ENCODE data around the gene DRC3.

The DRC3 gene

GRCh38 chr17:17972126-17972951 is at the start of gene DRC3, which contains the start of gene TOM1L2:
TSS of gene DRC3 (plus strand) at chr17:17972862. CDS start at chr17:17977599, 4,737 bp downstream.
TSS of gene TOM1L2 (minus strand) at chr17:17972400. CDS start at chr17:17972313, 87 bp downstream.
- H3K27ac Mint-ChIP-seq (ENCODE audit: low read depth), result peak within 1 kb of the TSS; percentile 98
- peak; percentile 92 for ATAC-seq (replicated peaks; ENCODE audit: extremely low read depth, poor library complexity, severe bottlenecking)
- H3K4me3 Mint-ChIP-seq, result peak within 1 kb of the TSS; percentile 97
- H3K36me3 Mint-ChIP-seq (ENCODE audit: insufficient read depth), result peaks cover 9% of the 10 kb centered on the region
- peak; percentile 97 to 100 for DNase-seq (ENCODE audit: low spot score in 2 of 2)
- H3K27me3 Mint-ChIP-seq, result no peaks in the 10 kb centered on the region
- H3K4me1 Mint-ChIP-seq, result peaks cover 34% of the 10 kb centered on the region
- H3K9me3 Mint-ChIP-seq, result no peaks in the 10 kb centered on the region

DNA sequence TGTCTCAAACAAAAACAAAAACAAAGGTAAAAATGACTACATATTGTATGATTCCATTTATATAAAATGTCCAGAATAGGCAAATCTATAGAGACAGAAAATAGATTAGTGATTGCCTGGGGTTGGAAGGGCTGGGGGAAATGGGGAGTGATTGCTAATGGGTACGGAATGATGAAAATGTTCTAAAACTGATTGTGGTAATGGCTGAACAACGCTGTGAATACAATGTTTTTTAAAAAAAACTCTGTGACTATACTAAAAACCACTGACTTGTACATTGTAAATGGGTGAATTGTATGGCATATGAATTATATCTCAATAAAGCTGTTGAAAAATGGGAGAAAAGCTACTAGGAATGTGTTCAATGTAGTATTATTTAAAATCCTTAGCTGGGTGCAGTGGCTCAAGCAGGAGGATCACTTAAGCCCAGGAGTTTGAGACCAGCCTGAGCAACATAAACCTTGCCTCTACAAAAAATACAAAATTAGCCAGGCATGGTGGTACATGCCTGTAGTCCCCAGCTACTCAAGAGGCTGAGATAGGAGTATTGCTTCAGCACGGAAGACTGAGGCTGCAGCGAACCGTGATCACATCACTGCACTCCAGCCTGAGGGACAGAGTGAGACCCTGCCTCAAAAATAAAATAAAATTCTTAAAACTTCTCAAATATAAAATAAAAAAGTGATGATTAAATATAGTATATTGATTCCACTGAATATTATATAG is 48.4 kb upstream of the DRC3 start:
- no peaks in the 10 kb centered on the region for H3K9me3 Mint-ChIP-seq
- no peak for DNase-seq (ENCODE audit: low spot score in 2 of 2)
- H3K27me3 Mint-ChIP-seq, result no peaks in the 10 kb centered on the region
- no peak for ATAC-seq (replicated peaks; ENCODE audit: extremely low read depth, poor library complexity, severe bottlenecking)
- H3K4me1 Mint-ChIP-seq, result peaks cover 25% of the 10 kb centered on the region
- H3K36me3 Mint-ChIP-seq (ENCODE audit: insufficient read depth), result no peaks in the 10 kb centered on the region
- H3K4me3 Mint-ChIP-seq, result no peak overlapping the region
- H3K27ac Mint-ChIP-seq (ENCODE audit: low read depth), result no peak overlapping the region

GRCh38 chr17:17924857-17925250 is 47.8 kb upstream of the DRC3 start:
- peaks cover 29% of the 10 kb centered on the region for H3K4me1 Mint-ChIP-seq
- peak overlapping the region; percentile 11 for H3K27ac Mint-ChIP-seq (ENCODE audit: low read depth)
- no peaks in the 10 kb centered on the region for H3K9me3 Mint-ChIP-seq
- no peak overlapping the region for H3K4me3 Mint-ChIP-seq
- no peak for ATAC-seq (replicated peaks; ENCODE audit: extremely low read depth, poor library complexity, severe bottlenecking)
- H3K36me3 Mint-ChIP-seq (ENCODE audit: insufficient read depth), result no peaks in the 10 kb centered on the region
- no peak for DNase-seq (ENCODE audit: low spot score in 2 of 2)
- H3K27me3 Mint-ChIP-seq, result no peaks in the 10 kb centered on the region

GRCh38 chr17:17926036-17926435 is 46.6 kb upstream of the DRC3 start:
- peaks cover 29% of the 10 kb centered on the region for H3K4me1 Mint-ChIP-seq
- H3K27me3 Mint-ChIP-seq, result no peaks in the 10 kb centered on the region
- no peaks in the 10 kb centered on the region for H3K9me3 Mint-ChIP-seq
- no peak overlapping the region for H3K4me3 Mint-ChIP-seq
- no peak overlapping the region for H3K27ac Mint-ChIP-seq (ENCODE audit: low read depth)
- ATAC-seq (replicated peaks; ENCODE audit: extremely low read depth, poor library complexity, severe bottlenecking) (no peak), DNase-seq (ENCODE audit: low spot score in 2 of 2) (no peak)
- H3K36me3 Mint-ChIP-seq (ENCODE audit: insufficient read depth), result no peaks in the 10 kb centered on the region

DNA sequence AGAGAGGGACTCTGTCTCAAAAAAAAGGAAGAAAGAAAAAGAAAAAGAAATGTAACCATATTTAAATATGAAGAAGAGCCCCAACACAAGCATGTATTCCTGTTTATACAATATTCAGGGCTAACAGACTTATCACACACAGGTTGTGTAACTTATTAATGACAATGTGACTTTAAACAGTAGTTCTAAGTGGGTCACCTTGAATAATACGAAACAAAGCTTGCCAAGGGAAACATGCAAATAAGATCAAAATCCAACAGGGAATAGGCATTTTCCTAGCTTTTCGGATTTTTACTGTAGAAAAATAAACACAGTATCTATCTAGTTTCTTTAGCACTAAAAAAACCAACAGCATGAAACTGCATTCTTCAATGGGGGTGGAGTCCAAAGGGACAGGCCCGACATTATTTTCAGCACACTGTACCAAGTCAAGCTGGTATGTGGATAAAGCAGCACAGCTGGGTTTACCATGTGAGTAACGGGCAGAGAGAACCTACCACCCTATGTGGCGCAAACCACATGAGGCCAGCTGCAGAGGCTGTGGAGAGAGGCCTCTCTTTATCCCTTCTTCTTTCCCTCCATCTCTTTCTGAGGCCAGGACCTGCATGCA is 45.7 kb upstream of the DRC3 start:
- no peak for ATAC-seq (replicated peaks; ENCODE audit: extremely low read depth, poor library complexity, severe bottlenecking)
- Mint-ChIP-seq H3K9me3 (no peaks in the 10 kb centered on the region), H3K27ac (ENCODE audit: low read depth) (no peak overlapping the region), H3K4me3 (no peak overlapping the region), H3K27me3 (no peaks in the 10 kb centered on the region), H3K36me3 (ENCODE audit: insufficient read depth) (no peaks in the 10 kb centered on the region), H3K4me1 (peaks cover 24% of the 10 kb centered on the region)
- no peak for DNase-seq (ENCODE audit: low spot score in 2 of 2)

DNA sequence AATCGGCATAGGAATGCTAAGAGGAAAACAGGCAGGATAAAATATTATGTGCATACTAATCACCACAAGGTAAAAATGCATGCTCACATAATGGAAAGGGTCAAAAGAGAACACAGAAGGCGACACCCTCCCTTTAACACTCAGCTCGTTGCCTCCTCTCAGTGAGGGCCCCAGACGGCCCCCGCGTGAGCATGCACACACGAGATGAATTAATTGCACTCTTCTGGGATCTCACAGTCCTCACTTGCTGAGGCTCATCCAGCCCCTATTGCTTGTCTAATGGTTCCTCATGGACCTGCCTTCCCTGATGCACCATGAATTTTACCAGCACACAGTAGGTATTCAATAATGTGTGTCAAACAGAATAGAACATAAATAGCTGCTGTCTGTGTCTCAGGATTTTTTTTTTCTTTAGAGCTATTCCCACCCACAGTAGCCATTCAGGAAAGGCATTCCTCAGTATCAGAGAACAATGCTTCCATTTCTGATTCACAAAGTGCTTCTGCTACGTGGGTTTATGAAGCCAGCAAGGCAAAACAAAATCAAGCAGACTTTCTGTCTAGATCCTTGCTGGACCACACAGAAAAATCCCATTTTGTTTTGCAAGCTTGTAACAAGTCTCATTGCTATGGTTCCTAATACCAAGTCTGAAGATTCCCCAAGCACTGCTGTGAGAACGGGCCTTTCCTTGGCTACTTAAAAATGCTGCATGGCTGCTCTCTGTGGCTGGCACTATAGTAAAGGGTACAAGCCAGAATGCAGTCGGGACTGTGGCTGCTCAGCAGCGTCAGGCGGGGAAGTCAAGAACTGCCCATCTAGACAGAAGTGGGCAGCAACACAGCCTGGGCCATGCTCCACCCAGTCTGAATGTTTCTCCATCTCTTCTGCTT is 44.0 kb upstream of the DRC3 start:
- Mint-ChIP-seq H3K27ac (ENCODE audit: low read depth) (no peak overlapping the region), H3K27me3 (no peaks in the 10 kb centered on the region), H3K36me3 (ENCODE audit: insufficient read depth) (no peaks in the 10 kb centered on the region), H3K4me1 (peaks cover 19% of the 10 kb centered on the region), H3K9me3 (no peaks in the 10 kb centered on the region), H3K4me3 (no peak overlapping the region)
- no peak for ATAC-seq (replicated peaks; ENCODE audit: extremely low read depth, poor library complexity, severe bottlenecking)
- DNase-seq (ENCODE audit: low spot score in 2 of 2), result no peak

DNA sequence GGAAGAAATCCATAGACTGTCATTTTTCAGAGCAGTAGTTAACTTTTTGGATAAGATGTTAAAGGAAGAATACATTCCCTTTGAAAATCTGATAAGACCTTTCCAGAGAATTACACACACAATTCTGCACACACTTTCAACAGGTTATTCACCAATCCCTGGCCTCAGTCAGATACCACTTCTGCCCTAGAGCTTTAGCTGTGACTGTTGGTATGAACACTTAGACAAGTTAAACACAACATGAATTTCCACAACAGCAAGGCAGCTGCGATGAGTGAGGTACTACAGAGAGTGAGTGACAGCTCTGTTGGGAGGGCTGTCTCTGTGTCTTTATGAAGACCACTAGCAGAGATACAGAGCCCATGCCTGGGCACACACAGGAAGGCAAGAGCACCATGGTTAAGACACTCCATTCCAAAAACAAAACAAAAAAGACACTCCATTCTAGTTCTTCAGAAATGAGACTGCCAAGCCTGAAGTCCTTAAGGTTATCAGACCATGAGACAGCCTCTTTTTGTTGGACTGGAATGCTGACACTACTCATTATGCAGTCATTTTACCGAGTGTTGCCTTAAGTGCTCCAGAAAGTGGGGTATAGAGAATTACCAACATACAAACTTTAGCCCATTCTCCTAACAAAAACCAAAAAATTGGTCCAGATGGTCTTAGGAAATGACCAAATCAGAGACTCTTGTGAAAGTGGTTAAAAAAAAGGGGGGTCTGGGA is 42.8 kb upstream of the DRC3 start:
- Mint-ChIP-seq H3K9me3 (no peaks in the 10 kb centered on the region), H3K4me1 (peaks cover 20% of the 10 kb centered on the region), H3K27ac (ENCODE audit: low read depth) (no peak overlapping the region), H3K4me3 (no peak overlapping the region), H3K36me3 (ENCODE audit: insufficient read depth) (no peaks in the 10 kb centered on the region), H3K27me3 (no peaks in the 10 kb centered on the region)
- DNase-seq (ENCODE audit: low spot score in 2 of 2), result no peak
- no peak for ATAC-seq (replicated peaks; ENCODE audit: extremely low read depth, poor library complexity, severe bottlenecking)

GRCh38 chr17:17930674-17931073 is 42.0 kb upstream of the DRC3 start:
- DNase-seq (ENCODE audit: low spot score in 2 of 2) (no peak), ATAC-seq (replicated peaks; ENCODE audit: extremely low read depth, poor library complexity, severe bottlenecking) (no peak)
- Mint-ChIP-seq H3K9me3 (no peaks in the 10 kb centered on the region), H3K4me3 (no peak overlapping the region), H3K36me3 (ENCODE audit: insufficient read depth) (no peaks in the 10 kb centered on the region), H3K27ac (ENCODE audit: low read depth) (peak overlapping the region; percentile 4), H3K27me3 (no peaks in the 10 kb centered on the region), H3K4me1 (peaks cover 28% of the 10 kb centered on the region)

DNA sequence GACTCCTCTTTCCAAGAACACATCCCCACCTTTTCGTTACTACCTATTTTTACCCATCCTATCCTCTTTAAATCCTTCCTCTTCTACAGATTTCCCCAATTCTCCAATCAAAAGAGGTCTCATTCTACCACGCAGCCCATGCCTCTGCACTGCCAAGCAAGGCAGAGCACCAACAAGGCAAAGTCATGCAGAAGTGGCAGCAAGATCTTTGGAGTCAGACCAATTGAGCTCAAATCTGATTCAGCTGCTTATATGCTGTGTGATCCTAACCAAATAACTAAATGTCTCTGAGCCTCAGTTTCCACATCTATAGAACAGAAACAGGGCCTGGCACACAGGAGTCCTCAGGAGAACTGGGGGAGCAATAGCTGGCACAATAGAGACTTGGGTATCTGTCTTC is 41.5 kb upstream of the DRC3 start:
- peak overlapping the region; percentile 4 for H3K27ac Mint-ChIP-seq (ENCODE audit: low read depth)

GRCh38 chr17:17933775-17934174 is 38.9 kb upstream of the DRC3 start:
- Mint-ChIP-seq H3K4me1 (peaks cover 26% of the 10 kb centered on the region), H3K27me3 (no peaks in the 10 kb centered on the region), H3K4me3 (no peak overlapping the region), H3K36me3 (ENCODE audit: insufficient read depth) (no peaks in the 10 kb centered on the region), H3K27ac (ENCODE audit: low read depth) (no peak overlapping the region), H3K9me3 (no peaks in the 10 kb centered on the region)
- ATAC-seq (replicated peaks; ENCODE audit: extremely low read depth, poor library complexity, severe bottlenecking), result no peak
- DNase-seq (ENCODE audit: low spot score in 2 of 2), result no peak

More for the DNA sequence above, 41.5 kb upstream of the DRC3 start:
- Mint-ChIP-seq H3K4me1 (peaks cover 33% of the 10 kb centered on the region), H3K36me3 (ENCODE audit: insufficient read depth) (no peaks in the 10 kb centered on the region), H3K9me3 (no peaks in the 10 kb centered on the region), H3K27me3 (no peaks in the 10 kb centered on the region), H3K4me3 (no peak overlapping the region)
- DNase-seq (ENCODE audit: low spot score in 2 of 2), result no peak
- ATAC-seq (replicated peaks; ENCODE audit: extremely low read depth, poor library complexity, severe bottlenecking), result no peak

- no peak overlapping the region for H3K27ac Mint-ChIP-seq (ENCODE audit: low read depth)
- peaks cover 26% of the 10 kb centered on the region for H3K4me1 Mint-ChIP-seq
- H3K4me3 Mint-ChIP-seq, result no peak overlapping the region
- no peaks in the 10 kb centered on the region for H3K9me3 Mint-ChIP-seq
- no peaks in the 10 kb centered on the region for H3K36me3 Mint-ChIP-seq (ENCODE audit: insufficient read depth)
- no peaks in the 10 kb centered on the region for H3K27me3 Mint-ChIP-seq
- ATAC-seq (replicated peaks; ENCODE audit: extremely low read depth, poor library complexity, severe bottlenecking) (no peak), DNase-seq (ENCODE audit: low spot score in 2 of 2) (no peak)
These were observed 38.4 kb upstream of the DRC3 start for GRCh38 chr17:17934214-17934613.

Measured in central memory CD8-positive, alpha-beta T cell (primary cell).